WTC11 (cell line): ENCODE results near the gene CD48.

Experiments used
- ATF2 ChIP-seq: sonication (generic); formaldehyde crosslinking; IDR thresholded peaks from 2 replicates; pipeline ENCODE4 v1.8.1; 2022; ENCODE audit warnings: low read depth, missing genetic modification reagents, borderline replicate concordance
- ATF3 ChIP-seq: sonication (generic); formaldehyde crosslinking; conservative IDR thresholded peaks from 2 replicates; pipeline ENCODE4 v1.8.1; 2022; ENCODE audit warnings: mild to moderate bottlenecking, missing genetic modification reagents
- CTCF ChIP-seq: fragments of 200-600 bp; IDR thresholded peaks from 2 replicates; pipeline ENCODE4 v1.8.0; 2022; ENCODE audit warnings: antibody characterized with exemption
- FOXP4 ChIP-seq: sonication (generic); formaldehyde crosslinking; IDR thresholded peaks from 2 replicates; pipeline ENCODE4 v1.8.0; 2022; ENCODE audit warnings: mild to moderate bottlenecking, missing genetic modification reagents
- GRHL2 ChIP-seq: fragments of 250-450 bp; sonication (Bioruptor Pico); IDR thresholded peaks from 2 replicates; pipeline ENCODE4 v1.8.0; 2022; ENCODE audit warnings: mild to moderate bottlenecking, moderate library complexity; ENCODE audit not compliant: insufficient replicate concordance, severe bottlenecking
- HMGA2 ChIP-seq: fragments of 250-450 bp; sonication (Bioruptor Pico); IDR thresholded peaks from 2 replicates; pipeline ENCODE4 v1.4.0; 2021; ENCODE audit warnings: mild to moderate bottlenecking, moderate library complexity
- JUN ChIP-seq: sonication (generic); formaldehyde crosslinking; IDR thresholded peaks from 2 replicates; pipeline ENCODE4 v1.8.0; 2023; ENCODE audit warnings: mild to moderate bottlenecking, missing genetic modification reagents
- MAX ChIP-seq: sonication (generic); formaldehyde crosslinking; IDR thresholded peaks from 2 replicates; pipeline ENCODE4 v1.8.0; 2022; ENCODE audit warnings: mild to moderate bottlenecking, missing genetic modification reagents
- NFYB ChIP-seq: sonication (generic); formaldehyde crosslinking; conservative IDR thresholded peaks from 2 replicates; pipeline ENCODE4 v1.8.0; 2022; ENCODE audit warnings: low read depth, missing genetic modification reagents
- SOX15 ChIP-seq: fragments of 250-450 bp; sonication (Bioruptor Pico); IDR thresholded peaks from 2 replicates; pipeline ENCODE4 v1.9.0; 2021; ENCODE audit warnings: mild to moderate bottlenecking
- SP1 ChIP-seq: sonication (generic); formaldehyde crosslinking; conservative IDR thresholded peaks from 2 replicates; pipeline ENCODE4 v1.8.1; 2022; ENCODE audit warnings: missing genetic modification reagents
- TEAD4 ChIP-seq: sonication (generic); formaldehyde crosslinking; IDR thresholded peaks from 2 replicates; pipeline ENCODE4 v1.8.0; 2022; ENCODE audit warnings: mild to moderate bottlenecking, missing genetic modification reagents
- TF ChIP-seq, protein P1 (sequence below): sonication (generic); formaldehyde crosslinking; IDR thresholded peaks from 2 replicates; pipeline ENCODE4 v1.8.1; 2023; ENCODE audit warnings: mild to moderate bottlenecking, moderate library complexity, missing genetic modification reagents
- TF ChIP-seq, protein P2 (sequence below): sonication (generic); formaldehyde crosslinking; IDR thresholded peaks from 2 replicates; pipeline ENCODE4 v1.8.1; 2023; ENCODE audit warnings: mild to moderate bottlenecking, missing genetic modification reagents, borderline replicate concordance

DNA sequence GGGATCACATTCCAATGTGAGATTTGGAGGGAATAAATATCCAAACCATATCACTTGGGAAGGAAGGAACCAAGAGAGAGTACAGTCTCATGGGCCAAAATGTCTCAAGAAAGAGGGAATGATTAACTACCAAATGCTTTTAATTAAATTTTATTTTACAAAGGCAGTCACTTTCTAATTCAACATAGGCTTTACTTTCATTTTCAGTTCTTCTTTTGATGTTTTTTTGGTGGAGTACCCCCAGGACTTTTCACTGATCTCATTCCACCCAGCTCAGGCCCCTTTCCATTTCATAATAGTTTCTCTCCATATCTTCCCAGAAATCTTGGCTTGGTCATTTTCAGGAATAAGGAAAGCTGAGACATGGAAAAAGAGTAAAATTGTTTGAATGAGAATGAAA, 22.3 kb upstream of the CD48 start:
- no peak for TF ChIP-seq SP1 (CRISPR knock-in tag)
- no peak for TF ChIP-seq ATF3
- TF ChIP-seq ATF2 = no peak
- TF ChIP-seq CTCF = no peak
- no peak for TF ChIP-seq TEAD4 (CRISPR knock-in tag)
- TF ChIP-seq NFYB (CRISPR knock-in tag) = no peak
- TF ChIP-seq MAX = no peak
- no peak for TF ChIP-seq SOX15 (CRISPR knock-in tag)
- TF ChIP-seq JUN (CRISPR knock-in tag) = no peak
- no peak for TF ChIP-seq HMGA2 (CRISPR knock-in tag)
- TF ChIP-seq, protein P1, sequence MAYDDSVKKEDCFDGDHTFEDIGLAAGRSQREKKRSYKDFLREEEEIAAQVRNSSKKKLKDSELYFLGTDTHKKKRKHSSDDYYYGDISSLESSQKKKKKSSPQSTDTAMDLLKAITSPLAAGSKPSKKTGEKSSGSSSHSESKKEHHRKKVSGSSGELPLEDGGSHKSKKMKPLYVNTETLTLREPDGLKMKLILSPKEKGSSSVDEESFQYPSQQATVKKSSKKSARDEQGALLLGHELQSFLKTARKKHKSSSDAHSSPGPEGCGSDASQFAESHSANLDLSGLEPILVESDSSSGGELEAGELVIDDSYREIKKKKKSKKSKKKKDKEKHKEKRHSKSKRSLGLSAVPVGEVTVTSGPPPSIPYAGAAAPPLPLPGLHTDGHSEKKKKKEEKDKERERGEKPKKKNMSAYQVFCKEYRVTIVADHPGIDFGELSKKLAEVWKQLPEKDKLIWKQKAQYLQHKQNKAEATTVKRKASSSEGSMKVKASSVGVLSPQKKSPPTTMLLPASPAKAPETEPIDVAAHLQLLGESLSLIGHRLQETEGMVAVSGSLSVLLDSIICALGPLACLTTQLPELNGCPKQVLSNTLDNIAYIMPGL (CRISPR knock-in tag) = no peak
- no peak for TF ChIP-seq GRHL2 (CRISPR knock-in tag)
- TF ChIP-seq, protein P2, sequence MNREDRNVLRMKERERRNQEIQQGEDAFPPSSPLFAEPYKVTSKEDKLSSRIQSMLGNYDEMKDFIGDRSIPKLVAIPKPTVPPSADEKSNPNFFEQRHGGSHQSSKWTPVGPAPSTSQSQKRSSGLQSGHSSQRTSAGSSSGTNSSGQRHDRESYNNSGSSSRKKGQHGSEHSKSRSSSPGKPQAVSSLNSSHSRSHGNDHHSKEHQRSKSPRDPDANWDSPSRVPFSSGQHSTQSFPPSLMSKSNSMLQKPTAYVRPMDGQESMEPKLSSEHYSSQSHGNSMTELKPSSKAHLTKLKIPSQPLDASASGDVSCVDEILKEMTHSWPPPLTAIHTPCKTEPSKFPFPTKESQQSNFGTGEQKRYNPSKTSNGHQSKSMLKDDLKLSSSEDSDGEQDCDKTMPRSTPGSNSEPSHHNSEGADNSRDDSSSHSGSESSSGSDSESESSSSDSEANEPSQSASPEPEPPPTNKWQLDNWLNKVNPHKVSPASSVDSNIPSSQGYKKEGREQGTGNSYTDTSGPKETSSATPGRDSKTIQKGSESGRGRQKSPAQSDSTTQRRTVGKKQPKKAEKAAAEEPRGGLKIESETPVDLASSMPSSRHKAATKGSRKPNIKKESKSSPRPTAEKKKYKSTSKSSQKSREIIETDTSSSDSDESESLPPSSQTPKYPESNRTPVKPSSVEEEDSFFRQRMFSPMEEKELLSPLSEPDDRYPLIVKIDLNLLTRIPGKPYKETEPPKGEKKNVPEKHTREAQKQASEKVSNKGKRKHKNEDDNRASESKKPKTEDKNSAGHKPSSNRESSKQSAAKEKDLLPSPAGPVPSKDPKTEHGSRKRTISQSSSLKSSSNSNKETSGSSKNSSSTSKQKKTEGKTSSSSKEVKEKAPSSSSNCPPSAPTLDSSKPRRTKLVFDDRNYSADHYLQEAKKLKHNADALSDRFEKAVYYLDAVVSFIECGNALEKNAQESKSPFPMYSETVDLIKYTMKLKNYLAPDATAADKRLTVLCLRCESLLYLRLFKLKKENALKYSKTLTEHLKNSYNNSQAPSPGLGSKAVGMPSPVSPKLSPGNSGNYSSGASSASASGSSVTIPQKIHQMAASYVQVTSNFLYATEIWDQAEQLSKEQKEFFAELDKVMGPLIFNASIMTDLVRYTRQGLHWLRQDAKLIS (CRISPR knock-in tag) = no peak
- no peak for TF ChIP-seq FOXP4 (CRISPR knock-in tag)
